HepG2 (cell line): ENCODE data around the gene GRAP. TPM values are rescaled to one million over a fixed set of nuclear protein-coding genes. Genes with fewer than 3 reads are reported as not detected.

ENCODE experiments used
- ATAC-seq: fragments of 200-7000 bp; cut with Tn5 transposase; 3 replicates; pipeline ENCODE4 v1.9.1; 2020; ENCODE audit warnings: mild to moderate bottlenecking, moderate library complexity
- BruUV-seq: library from RNA; stranded (reverse); fragments of 400-500 nt; replicated peaks from 2 replicates; lab custom pipeline; 2021; lab: Mats Ljungman, UMichigan
- CTCF ChIA-PET: fragments of 300-600 bp; formaldehyde crosslinking; extraction: SDS; loops from one replicate; lab custom pipeline; 2021; ENCODE audit warnings: low total read pairs, inconsistent platforms, low intra/inter-chr PET ratio; lab: Yijun Ruan, JAX
- POLR2A ChIA-PET: fragments of 350-600 bp; sonication (Branson Sonifier 250); formaldehyde crosslinking; loops from one replicate; lab custom pipeline; 2020; ENCODE audit warnings: antibody characterized with exemption, inconsistent platforms; lab: Yijun Ruan, JAX
- DNase-seq: peaks from one replicate; pipeline ENCODE4 v3.0.0-alpha.2; 2015; ENCODE audit warnings: low spot score
- FAIRE-seq: peaks from 3 replicates; lab custom pipeline; 2011; peaks lifted over from hg19 to GRCh38; lab: Jason Lieb, UNC
- H2AFZ ChIP-seq: one replicate; pipeline ENCODE4 v1.6.1; 2011; ENCODE audit warnings: low read length, inconsistent platforms
- H3K27ac ChIP-seq: fragments of 300-600 bp; 3 replicates; pipeline ENCODE4 v1.8.0; 2011; ENCODE audit warnings: mixed run types, mild to moderate bottlenecking, mixed read lengths, low read length, inconsistent platforms; ENCODE audit not compliant: insufficient read depth; ENCODE audit errors: extremely low read length
- H3K27me3 ChIP-seq, 2 experiments: fragments of 200-600 bp in 1 of 2; 2 replicates in 1 of 2; 3 replicates in 1 of 2; pipeline versions ENCODE4 v1.6.0 to v1.8.0; 2011; ENCODE audit warnings: low read length in 2 of 2, mild to moderate bottlenecking in 2 of 2, moderate library complexity in 2 of 2, inconsistent platforms in 1 of 2; ENCODE audit not compliant: insufficient read depth in 2 of 2, control insufficient read depth in 1 of 2
- H3K36me3 ChIP-seq, 2 experiments: fragments of 200-600 bp in 1 of 2; replicated peaks in 1 of 2; 2 replicates in 1 of 2; 3 replicates in 1 of 2; pipeline versions ENCODE4 v1.5.1 to v1.8.0; 2011; ENCODE audit warnings: low read length in 2 of 2, inconsistent platforms in 1 of 2; ENCODE audit not compliant: insufficient read depth in 2 of 2, control insufficient read depth in 1 of 2
- H3K4me1 ChIP-seq: 2 replicates; pipeline ENCODE4 v1.5.1; 2012; ENCODE audit warnings: low read length, inconsistent platforms; ENCODE audit not compliant: insufficient read depth
- H3K4me2 ChIP-seq: 2 replicates; pipeline ENCODE4 v1.6.0; 2011; ENCODE audit warnings: low read depth, low read length, inconsistent platforms
- H3K4me3 ChIP-seq, 3 experiments: fragments of 200-600 bp in 1 of 3; sonication (generic), shearing (Covaris generic) in 1 of 3; replicated peaks in 1 of 3; 2 replicates each; pipeline ENCODE4 v1.5.1; 2011 to 2016; ENCODE audit warnings: low read length in 3 of 3, inconsistent platforms in 2 of 3, low read depth in 2 of 3, mild to moderate bottlenecking in 2 of 3, control low read depth in 1 of 3, mixed read lengths in 1 of 3; ENCODE audit not compliant: insufficient read depth in 1 of 3
- H3K79me2 ChIP-seq: one replicate; pipeline ENCODE4 v1.6.1; 2011; ENCODE audit warnings: low read length, inconsistent platforms; ENCODE audit not compliant: insufficient read depth
- H3K9ac ChIP-seq: 2 replicates; pipeline ENCODE4 v1.6.0; 2011; ENCODE audit warnings: mild to moderate bottlenecking, low read depth, low read length, inconsistent platforms; ENCODE audit not compliant: insufficient read depth
- H3K9me3 ChIP-seq: 2 replicates; pipeline ENCODE4 v1.5.1; 2012; ENCODE audit warnings: mild to moderate bottlenecking, low read length
- H4K20me1 ChIP-seq: 2 replicates; pipeline ENCODE4 v1.6.0; 2011; ENCODE audit warnings: inconsistent platforms, mild to moderate bottlenecking, low read length, moderate library complexity; ENCODE audit not compliant: insufficient read depth
- ADNP ChIP-seq: sonication (generic); formaldehyde crosslinking; IDR thresholded peaks from 2 replicates; pipeline ENCODE4 v1.4.0; 2020; ENCODE audit warnings: missing genetic modification reagents
- FOXK1 ChIP-seq: sonication (generic); formaldehyde crosslinking; IDR thresholded peaks from 2 replicates; pipeline ENCODE4 v1.4.0; 2020; ENCODE audit warnings: low read depth, missing genetic modification reagents, borderline replicate concordance
- HMGA1 ChIP-seq: sonication (generic); formaldehyde crosslinking; conservative IDR thresholded peaks from 2 replicates; pipeline ENCODE4 v1.4.0; 2020; ENCODE audit warnings: missing genetic modification reagents
- NPAS2 ChIP-seq: sonication (generic); formaldehyde crosslinking; IDR thresholded peaks from 2 replicates; pipeline ENCODE4 v1.8.0; 2022; ENCODE audit warnings: mild to moderate bottlenecking, missing genetic modification reagents, borderline replicate concordance
- TGIF2 ChIP-seq: IDR thresholded peaks from 2 replicates; pipeline ENCODE4 v1.6.1; 2016; ENCODE audit warnings: control low read depth, missing compliant biosample characterization
- ZFP1 ChIP-seq: IDR thresholded peaks from 2 replicates; pipeline ENCODE4 v1.6.1; 2016
- ZKSCAN5 ChIP-seq: sonication (generic); formaldehyde crosslinking; IDR thresholded peaks from 2 replicates; pipeline ENCODE4 v1.5.1; 2020; ENCODE audit warnings: mild to moderate bottlenecking, missing genetic modification reagents
- ZNF335 ChIP-seq: sonication (generic); formaldehyde crosslinking; IDR thresholded peaks from 2 replicates; pipeline ENCODE4 v1.4.0; 2020; ENCODE audit warnings: missing genetic modification reagents
- ZNF382 ChIP-seq: sonication (generic); formaldehyde crosslinking; IDR thresholded peaks from 2 replicates; pipeline ENCODE4 v1.5.0; 2020; ENCODE audit warnings: missing genetic modification reagents, mild to moderate bottlenecking, borderline replicate concordance
- ZNF446 ChIP-seq: sonication (generic); formaldehyde crosslinking; IDR thresholded peaks from 2 replicates; pipeline ENCODE4 v1.5.0; 2020; ENCODE audit warnings: mild to moderate bottlenecking, missing genetic modification reagents
- ZNF451 ChIP-seq: sonication (generic); formaldehyde crosslinking; IDR thresholded peaks from 2 replicates; pipeline ENCODE4 v1.5.0; 2020; ENCODE audit warnings: mild to moderate bottlenecking, missing genetic modification reagents
- WGBS: methylation state at CpG from one replicate; pipeline ENCODE4 v1.1.6; 2017; ENCODE audit warnings: low lambda C conversion rate; 5-methylcytosine and 5-hydroxymethylcytosine counted together
- in situ Hi-C: cut with HindIII; loops from 2 replicates; pipeline ENCODE4 v1.10.0; 2017; ENCODE audit warnings: low pct_unique_long_range_greater_than_20kb; ENCODE audit not compliant: extremely low pct_ligation_motif_present
- intact Hi-C: fragments of 100-400 bp; cut with micrococcal nuclease; formaldehyde crosslinking; loops from one replicate; pipeline ENCODE4 v1.10.0; 2022; ENCODE audit not compliant: unreplicated experiment
- polyA plus RNA-seq, 8 experiments: library from polyadenylated mRNA; depleted of rRNA in 3 of 8; stranded (reverse) in 7 of 8; unstranded in 1 of 8; fragments of >200 nt; fragmentation: Illumina TruSeq in 4 of 8; extraction: Trizol in 4 of 8; gene quantifications; 2 replicates each; pipeline versions ENCODE4 v1.2.1 to v1.2.3, GENCODE V29; 2011 to 2016; ENCODE audit warnings: low read depth in 4 of 8, missing spikeins in 1 of 8, mixed read lengths in 1 of 8; ENCODE audit not compliant: insufficient read depth in 1 of 8
- total RNA-seq, 5 experiments: library from RNA; depleted of rRNA; stranded (reverse); fragments of >200 nt; fragmentation: Illumina TruSeq; extraction: Trizol; gene quantifications; 2 replicates each; pipeline ENCODE4 v1.2.3, GENCODE V29; 2016; ENCODE audit warnings: low read depth in 1 of 5
- TF ChIP-seq, protein P1 (sequence below): sonication (generic); formaldehyde crosslinking; IDR thresholded peaks from 2 replicates; pipeline ENCODE4 v1.5.1; 2020; ENCODE audit warnings: missing genetic modification reagents, mild to moderate bottlenecking, borderline replicate concordance
- TF ChIP-seq, protein P2 (sequence below): sonication (generic); formaldehyde crosslinking; IDR thresholded peaks from 2 replicates; pipeline ENCODE4 v1.4.0; 2020; ENCODE audit warnings: mild to moderate bottlenecking, low read depth, missing genetic modification reagents

GRAP gene
- total and polyA plus RNA-seq, 2 of the 13 experiments (the other 11 are each of a cell fraction or from before 2014, with no cell fraction given) = 0.77 to 1.7 TPM

DNA sequence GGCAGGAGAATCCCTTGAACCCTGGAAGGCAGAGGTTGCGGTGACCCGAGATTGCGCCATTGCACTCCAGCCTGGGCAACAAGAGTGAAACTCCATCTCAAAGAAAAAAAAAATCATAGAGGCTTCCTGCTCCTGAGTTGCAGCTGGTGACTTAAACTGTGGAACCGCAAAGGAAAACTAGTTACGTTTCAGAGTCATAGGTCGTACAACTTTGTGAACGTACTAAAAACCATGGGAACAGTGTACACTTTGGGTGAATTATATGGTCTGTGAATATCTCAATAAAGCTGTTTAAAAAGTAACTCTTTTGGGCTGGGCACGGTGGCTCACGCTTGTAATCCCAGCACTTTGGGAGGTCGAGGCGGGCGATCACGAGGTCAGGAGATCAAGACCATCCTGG, 71.2 kb downstream of the GRAP start:
- no peak overlapping the region for H3K4me2 ChIP-seq
- intact Hi-C loops (no loop called here), in situ Hi-C loops (no loop called here)
- no peaks in the 10 kb centered on the region for H4K20me1 ChIP-seq
- DNase-seq = no peak
- TF ChIP-seq, protein P1, sequence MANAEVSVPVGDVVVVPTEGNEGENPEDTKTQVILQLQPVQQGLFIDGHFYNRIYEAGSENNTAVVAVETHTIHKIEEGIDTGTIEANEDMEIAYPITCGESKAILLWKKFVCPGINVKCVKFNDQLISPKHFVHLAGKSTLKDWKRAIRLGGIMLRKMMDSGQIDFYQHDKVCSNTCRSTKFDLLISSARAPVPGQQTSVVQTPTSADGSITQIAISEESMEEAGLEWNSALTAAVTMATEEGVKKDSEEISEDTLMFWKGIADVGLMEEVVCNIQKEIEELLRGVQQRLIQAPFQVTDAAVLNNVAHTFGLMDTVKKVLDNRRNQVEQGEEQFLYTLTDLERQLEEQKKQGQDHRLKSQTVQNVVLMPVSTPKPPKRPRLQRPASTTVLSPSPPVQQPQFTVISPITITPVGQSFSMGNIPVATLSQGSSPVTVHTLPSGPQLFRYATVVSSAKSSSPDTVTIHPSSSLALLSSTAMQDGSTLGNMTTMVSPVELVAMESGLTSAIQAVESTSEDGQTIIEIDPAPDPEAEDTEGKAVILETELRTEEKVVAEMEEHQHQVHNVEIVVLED (CRISPR knock-in tag) = no peak
- TF ChIP-seq FOXK1 (no peak), NPAS2 (CRISPR knock-in tag) (no peak), TGIF2 (no peak), HMGA1 (CRISPR knock-in tag) (no peak), ZNF451 (CRISPR knock-in tag) (no peak), ZKSCAN5 (CRISPR knock-in tag) (no peak), ZFP1 (CRISPR knock-in tag) (no peak), ADNP (CRISPR knock-in tag) (no peak), ZNF382 (CRISPR knock-in tag) (no peak), ZNF446 (CRISPR knock-in tag) (no peak), ZNF335 (no peak)
- TF ChIP-seq, protein P2, sequence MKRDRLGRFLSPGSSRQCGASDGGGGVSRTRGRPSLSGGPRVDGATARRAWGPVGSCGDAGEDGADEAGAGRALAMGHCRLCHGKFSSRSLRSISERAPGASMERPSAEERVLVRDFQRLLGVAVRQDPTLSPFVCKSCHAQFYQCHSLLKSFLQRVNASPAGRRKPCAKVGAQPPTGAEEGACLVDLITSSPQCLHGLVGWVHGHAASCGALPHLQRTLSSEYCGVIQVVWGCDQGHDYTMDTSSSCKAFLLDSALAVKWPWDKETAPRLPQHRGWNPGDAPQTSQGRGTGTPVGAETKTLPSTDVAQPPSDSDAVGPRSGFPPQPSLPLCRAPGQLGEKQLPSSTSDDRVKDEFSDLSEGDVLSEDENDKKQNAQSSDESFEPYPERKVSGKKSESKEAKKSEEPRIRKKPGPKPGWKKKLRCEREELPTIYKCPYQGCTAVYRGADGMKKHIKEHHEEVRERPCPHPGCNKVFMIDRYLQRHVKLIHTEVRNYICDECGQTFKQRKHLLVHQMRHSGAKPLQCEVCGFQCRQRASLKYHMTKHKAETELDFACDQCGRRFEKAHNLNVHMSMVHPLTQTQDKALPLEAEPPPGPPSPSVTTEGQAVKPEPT (CRISPR knock-in tag) = no peak
- CTCF ChIA-PET = no interaction called here
- H3K27ac ChIP-seq = no peak overlapping the region
- no peaks in the 10 kb centered on the region for H3K9me3 ChIP-seq
- no peak overlapping the region for H2AFZ ChIP-seq
- H3K27me3 ChIP-seq = no peaks in the 10 kb centered on the region
- no peaks in the 10 kb centered on the region for H3K79me2 ChIP-seq
- peaks cover 23% of the 10 kb centered on the region for H3K4me1 ChIP-seq
- no peak for ATAC-seq
- BruUV-seq = no TSS peak
- no peak overlapping the region for H3K4me3 ChIP-seq
- FAIRE-seq = no peak
- WGBS = 98% methylated on average over 13 of the region's 13 CpGs
- peaks cover 40 to 80% of the 10 kb centered on the region in 2 experiments for H3K36me3 ChIP-seq
- POLR2A ChIA-PET = no interaction called here
- no peak overlapping the region for H3K9ac ChIP-seq
